ENCODE data around the gene CCDC50. TPM values are rescaled to one million over a fixed set of nuclear protein-coding genes. Genes with fewer than 3 reads are reported as not detected.

CCDC50 gene
- total RNA-seq, 1 donor from 2014 or later, result 48.4 TPM

GRCh38 chr3:191362037-191362436, 32.8 kb downstream of the CCDC50 start:
- H3K9me3 Mint-ChIP-seq, result no peaks in the 10 kb centered on the region
- H3K27me3 Mint-ChIP-seq (ENCODE audit: low read depth), result no peaks in the 10 kb centered on the region
- no peak overlapping the region for H3K4me3 Mint-ChIP-seq
- H3K27ac Mint-ChIP-seq (ENCODE audit: unreplicated experiment), result no peak overlapping the region
- peaks cover 5% of the 10 kb centered on the region for H3K4me1 Mint-ChIP-seq
- TF ChIP-seq CTCF (conservative IDR thresholded peaks at IDR 0.05), result no peak
- H3K36me3 Mint-ChIP-seq (ENCODE audit: low read depth), result peaks cover 27% of the 10 kb centered on the region
- no peak for DNase-seq (ENCODE audit: low read depth, low spot score)

GRCh38 chr3:191362524-191363090, 33.4 kb downstream of the CCDC50 start:
- no peaks in the 10 kb centered on the region for H3K9me3 Mint-ChIP-seq
- H3K4me3 Mint-ChIP-seq, result no peak overlapping the region
- no peak for TF ChIP-seq CTCF (conservative IDR thresholded peaks at IDR 0.05)
- H3K27me3 Mint-ChIP-seq (ENCODE audit: low read depth), result no peaks in the 10 kb centered on the region
- peaks cover 27% of the 10 kb centered on the region for H3K36me3 Mint-ChIP-seq (ENCODE audit: low read depth)
- no peak overlapping the region for H3K27ac Mint-ChIP-seq (ENCODE audit: unreplicated experiment)
- peaks cover 5% of the 10 kb centered on the region for H3K4me1 Mint-ChIP-seq
- no peak for DNase-seq (ENCODE audit: low read depth, low spot score)

GRCh38 chr3:191363221-191363620, 34.0 kb downstream of the CCDC50 start:
- Mint-ChIP-seq H3K4me3 (no peak overlapping the region), H3K36me3 (ENCODE audit: low read depth) (peaks cover 26% of the 10 kb centered on the region), H3K9me3 (no peaks in the 10 kb centered on the region), H3K27ac (ENCODE audit: unreplicated experiment) (no peak overlapping the region), H3K27me3 (ENCODE audit: low read depth) (no peaks in the 10 kb centered on the region), H3K4me1 (peaks cover 5% of the 10 kb centered on the region)
- DNase-seq (ENCODE audit: low read depth, low spot score), result no peak
- TF ChIP-seq CTCF (conservative IDR thresholded peaks at IDR 0.05), result no peak

GRCh38 chr3:191366675-191367074, 37.5 kb downstream of the CCDC50 start:
- no peaks in the 10 kb centered on the region for H3K9me3 Mint-ChIP-seq
- no peak overlapping the region for H3K27ac Mint-ChIP-seq (ENCODE audit: unreplicated experiment)
- peaks cover 6% of the 10 kb centered on the region for H3K4me1 Mint-ChIP-seq
- H3K36me3 Mint-ChIP-seq (ENCODE audit: low read depth), result peaks cover 10% of the 10 kb centered on the region
- no peak for DNase-seq (ENCODE audit: low read depth, low spot score)
- TF ChIP-seq CTCF (conservative IDR thresholded peaks at IDR 0.05), result no peak
- H3K4me3 Mint-ChIP-seq, result no peak overlapping the region
- H3K27me3 Mint-ChIP-seq (ENCODE audit: low read depth), result no peaks in the 10 kb centered on the region

- Mint-ChIP-seq H3K36me3 (ENCODE audit: low read depth) (peaks cover 6% of the 10 kb centered on the region), H3K27ac (ENCODE audit: unreplicated experiment) (no peak overlapping the region), H3K9me3 (no peaks in the 10 kb centered on the region), H3K4me3 (no peak overlapping the region), H3K4me1 (peaks cover 6% of the 10 kb centered on the region), H3K27me3 (ENCODE audit: low read depth) (no peaks in the 10 kb centered on the region)
- no peak for DNase-seq (ENCODE audit: low read depth, low spot score)
- TF ChIP-seq CTCF (conservative IDR thresholded peaks at IDR 0.05), result no peak
These were observed 39.8 kb downstream of the CCDC50 start for GRCh38 chr3:191368755-191369615.

All from neural crest cell (in vitro differentiated cells).